Neural crest cell (in vitro differentiated cells): ENCODE data around the gene SPDL1. TPM values are rescaled to one million over a fixed set of nuclear protein-coding genes. Genes with fewer than 3 reads are reported as not detected.

Source experiments
- DNase-seq: peaks from one replicate; pipeline ENCODE4 v3.0.0; 2021; ENCODE audit warnings: low read depth, mixed read lengths, low spot score
- H3K27ac Mint-ChIP-seq: one replicate; pipeline ENCODE4 v1.8.0; 2021; ENCODE audit warnings: mild to moderate bottlenecking, mixed read lengths; ENCODE audit not compliant: unreplicated experiment
- H3K27me3 Mint-ChIP-seq: 2 replicates; pipeline ENCODE4 v1.8.0; 2021; ENCODE audit warnings: low read depth, mild to moderate bottlenecking, mixed read lengths
- H3K36me3 Mint-ChIP-seq: 2 replicates; pipeline ENCODE4 v1.8.0; 2021; ENCODE audit warnings: low read depth, mild to moderate bottlenecking, mixed read lengths
- H3K4me1 Mint-ChIP-seq: 2 replicates; pipeline ENCODE4 v1.8.0; 2021; ENCODE audit warnings: mixed read lengths
- H3K4me3 Mint-ChIP-seq: one replicate; pipeline ENCODE4 v1.8.0; 2021; ENCODE audit warnings: mild to moderate bottlenecking, mixed read lengths
- H3K9me3 Mint-ChIP-seq: 2 replicates; pipeline ENCODE4 v1.8.0; 2021; ENCODE audit warnings: mixed read lengths
- total RNA-seq: library from RNA; stranded (reverse); gene quantifications from 2 replicates; pipeline ENCODE4 v1.2.1, GENCODE V29; 2021
- TF ChIP-seq, protein P1 (sequence below): fragments of 200-600 bp; sonication (generic); conservative IDR thresholded peaks from 2 replicates; pipeline ENCODE4 v1.5.0; 2021; ENCODE audit warnings: antibody characterized with exemption, mild to moderate bottlenecking

The SPDL1 gene
- total RNA-seq, 1 donor from 2014 or later, result 53.3 TPM

DNA sequence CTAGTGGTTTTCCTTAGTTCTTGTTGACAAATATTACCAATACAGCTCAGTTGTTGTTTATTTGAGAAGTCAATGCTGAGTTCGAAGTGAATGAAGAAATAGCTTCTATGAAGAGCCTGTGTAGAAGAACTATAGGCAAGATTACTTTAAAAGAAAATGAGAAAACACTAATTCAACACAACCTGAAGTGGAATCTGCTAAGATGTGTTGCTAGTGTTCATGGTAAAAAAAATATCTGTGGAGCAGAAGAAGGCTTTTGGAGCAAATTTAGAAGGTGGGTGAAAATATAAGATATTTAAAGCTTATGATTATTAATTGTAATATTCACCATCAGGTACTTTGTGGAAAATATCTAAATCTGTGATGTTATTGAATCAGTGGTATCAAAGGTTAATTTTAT lies 51.0 kb downstream of the SPDL1 start:
- Mint-ChIP-seq H3K27ac (no peak overlapping the region), H3K4me3 (no peak overlapping the region)
- no peak for DNase-seq

DNA sequence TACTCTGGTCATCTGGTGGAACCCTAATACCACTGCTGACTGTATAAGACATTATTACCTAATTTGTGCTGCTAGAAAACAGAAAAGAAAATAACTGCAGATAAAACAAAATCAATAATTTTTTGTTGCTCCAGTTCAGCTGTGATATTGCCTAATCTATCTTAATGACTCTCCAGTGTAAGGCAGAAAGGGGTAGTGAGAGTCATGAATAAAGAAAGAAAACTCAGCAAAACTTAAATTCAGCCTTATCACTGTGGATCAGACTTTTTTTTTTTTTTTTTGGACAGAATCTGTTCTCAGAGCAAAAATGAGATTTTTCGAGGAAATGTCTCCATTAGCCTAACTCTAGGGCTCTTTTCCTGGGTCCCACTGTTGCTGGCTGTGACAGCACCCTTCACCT lies 52.4 kb downstream of the SPDL1 start:
- TF ChIP-seq, protein P1, sequence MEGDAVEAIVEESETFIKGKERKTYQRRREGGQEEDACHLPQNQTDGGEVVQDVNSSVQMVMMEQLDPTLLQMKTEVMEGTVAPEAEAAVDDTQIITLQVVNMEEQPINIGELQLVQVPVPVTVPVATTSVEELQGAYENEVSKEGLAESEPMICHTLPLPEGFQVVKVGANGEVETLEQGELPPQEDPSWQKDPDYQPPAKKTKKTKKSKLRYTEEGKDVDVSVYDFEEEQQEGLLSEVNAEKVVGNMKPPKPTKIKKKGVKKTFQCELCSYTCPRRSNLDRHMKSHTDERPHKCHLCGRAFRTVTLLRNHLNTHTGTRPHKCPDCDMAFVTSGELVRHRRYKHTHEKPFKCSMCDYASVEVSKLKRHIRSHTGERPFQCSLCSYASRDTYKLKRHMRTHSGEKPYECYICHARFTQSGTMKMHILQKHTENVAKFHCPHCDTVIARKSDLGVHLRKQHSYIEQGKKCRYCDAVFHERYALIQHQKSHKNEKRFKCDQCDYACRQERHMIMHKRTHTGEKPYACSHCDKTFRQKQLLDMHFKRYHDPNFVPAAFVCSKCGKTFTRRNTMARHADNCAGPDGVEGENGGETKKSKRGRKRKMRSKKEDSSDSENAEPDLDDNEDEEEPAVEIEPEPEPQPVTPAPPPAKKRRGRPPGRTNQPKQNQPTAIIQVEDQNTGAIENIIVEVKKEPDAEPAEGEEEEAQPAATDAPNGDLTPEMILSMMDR, result no peak
- no peaks in the 10 kb centered on the region for H3K36me3 Mint-ChIP-seq
- peaks cover 25% of the 10 kb centered on the region for H3K27me3 Mint-ChIP-seq
- peaks cover 3% of the 10 kb centered on the region for H3K4me1 Mint-ChIP-seq
- DNase-seq, result no peak
- no peak overlapping the region for H3K27ac Mint-ChIP-seq
- peaks cover 16% of the 10 kb centered on the region for H3K9me3 Mint-ChIP-seq
- peak overlapping the region; percentile 55 for H3K4me3 Mint-ChIP-seq

More for the DNA sequence above, 51.0 kb downstream of the SPDL1 start:
- H3K4me1 Mint-ChIP-seq, result peaks cover 3% of the 10 kb centered on the region
- H3K36me3 Mint-ChIP-seq, result no peaks in the 10 kb centered on the region
- peaks cover 12% of the 10 kb centered on the region for H3K9me3 Mint-ChIP-seq
- H3K27me3 Mint-ChIP-seq, result peaks cover 21% of the 10 kb centered on the region
- TF ChIP-seq, protein P1, result no peak

DNA sequence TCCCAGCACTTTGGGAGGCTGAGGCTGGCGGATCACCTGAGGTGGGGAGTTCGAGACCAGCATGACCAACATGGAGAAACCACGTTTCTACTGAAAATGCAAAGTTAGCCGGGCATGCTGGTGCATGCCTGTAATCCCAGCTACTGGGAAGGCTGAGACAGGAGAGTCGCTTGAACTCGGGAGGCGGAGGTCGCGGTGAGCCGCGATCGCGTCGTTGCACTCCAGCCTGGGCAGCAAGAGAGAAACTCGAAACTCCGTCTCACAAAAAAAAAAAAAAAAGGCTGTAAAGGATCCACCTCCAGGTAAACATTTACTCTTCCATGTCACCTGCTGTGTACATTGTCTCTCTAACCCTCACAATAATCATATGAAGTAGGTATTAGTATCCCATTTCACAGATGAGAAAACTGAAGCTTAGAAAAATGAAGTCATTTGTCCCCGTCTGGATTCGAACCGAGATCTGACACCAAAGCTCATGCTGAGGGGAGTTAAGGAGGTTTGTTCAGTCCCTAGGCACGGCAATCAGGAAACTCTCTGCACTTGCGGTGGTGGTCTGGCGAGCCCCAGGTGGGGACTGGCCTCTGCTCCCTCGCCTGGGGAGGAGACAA lies 53.0 kb downstream of the SPDL1 start:
- Mint-ChIP-seq H3K4me1 (peaks cover 3% of the 10 kb centered on the region), H3K27me3 (peaks cover 28% of the 10 kb centered on the region), H3K9me3 (peaks cover 16% of the 10 kb centered on the region), H3K36me3 (no peaks in the 10 kb centered on the region), H3K27ac (no peak overlapping the region), H3K4me3 (peak overlapping the region; percentile 47)
- TF ChIP-seq, protein P1, result no peak
- no peak for DNase-seq

DNA sequence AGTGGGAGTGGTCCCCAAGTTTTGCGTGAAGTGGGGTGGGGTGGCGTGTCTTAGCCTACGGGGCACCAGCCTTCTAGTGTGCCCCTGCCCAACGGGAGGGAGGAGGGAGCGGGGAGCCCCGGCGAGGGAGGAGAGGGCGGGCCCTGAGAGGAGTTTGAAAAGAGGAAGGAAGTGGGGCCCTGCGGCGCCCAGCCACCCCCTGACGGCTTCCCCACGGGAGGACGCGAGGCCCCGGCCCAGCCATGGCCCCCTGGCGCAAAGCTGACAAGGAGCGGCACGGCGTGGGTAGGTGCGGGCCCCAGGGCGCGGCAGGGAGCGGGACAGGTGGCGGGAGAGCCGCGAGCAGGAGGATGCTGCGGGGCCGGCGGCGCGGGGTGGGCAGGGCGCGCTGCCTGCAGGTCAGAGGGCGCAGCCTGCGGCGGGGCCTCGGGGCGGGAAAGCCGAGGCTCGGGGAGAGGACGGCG lies 53.5 kb downstream of the SPDL1 start, which contains the start of gene DOCK2:
TSS of gene DOCK2 (plus strand) at position 191 of the 464 bp plus-strand sequence. CDS start at position 243, 52 bp downstream.
- no peak for DNase-seq
- peaks cover 27% of the 10 kb centered on the region for H3K27me3 Mint-ChIP-seq
- H3K4me3 Mint-ChIP-seq, result peak within 1 kb of the TSS; percentile 47
- no peaks in the 10 kb centered on the region for H3K36me3 Mint-ChIP-seq
- peaks cover 3% of the 10 kb centered on the region for H3K4me1 Mint-ChIP-seq
- H3K27ac Mint-ChIP-seq, result no peak within 1 kb of the TSS
- TF ChIP-seq, protein P1, result no peak
- peaks cover 16% of the 10 kb centered on the region for H3K9me3 Mint-ChIP-seq

DNA sequence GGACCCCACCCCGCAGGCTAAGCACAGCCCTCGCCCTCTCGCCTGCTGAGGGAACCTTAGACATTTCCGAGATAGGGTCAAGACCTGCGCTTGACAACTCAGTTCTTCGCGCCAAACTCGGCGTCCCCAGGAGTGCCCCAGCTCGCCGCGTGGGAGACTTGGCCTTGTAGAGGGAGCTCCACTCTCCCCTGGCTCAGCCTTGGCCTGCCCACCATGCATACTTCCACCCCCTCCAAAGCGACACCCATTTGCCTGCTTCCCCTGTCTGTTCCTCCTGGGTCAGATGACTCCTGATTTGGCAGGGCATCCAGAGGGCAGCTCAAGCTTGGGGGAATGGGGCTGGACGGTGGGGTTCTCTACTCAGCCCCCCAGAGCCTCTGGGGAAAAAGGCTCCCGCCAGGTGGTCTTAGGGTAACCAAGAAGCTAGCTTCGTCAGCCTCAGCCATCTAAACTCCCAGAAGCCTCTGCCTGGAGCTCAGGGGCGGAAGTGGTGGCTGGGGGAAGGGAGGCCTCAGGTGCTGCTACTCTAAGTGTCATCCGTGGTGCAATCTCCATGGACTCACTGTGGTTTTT lies 54.1 kb downstream of the SPDL1 start:
- no peak overlapping the region for H3K4me3 Mint-ChIP-seq
- H3K27me3 Mint-ChIP-seq, result peaks cover 23% of the 10 kb centered on the region
- TF ChIP-seq, protein P1, result no peak
- no peaks in the 10 kb centered on the region for H3K36me3 Mint-ChIP-seq
- peaks cover 16% of the 10 kb centered on the region for H3K9me3 Mint-ChIP-seq
- DNase-seq, result no peak
- no peak overlapping the region for H3K27ac Mint-ChIP-seq
- H3K4me1 Mint-ChIP-seq, result peaks cover 3% of the 10 kb centered on the region
